HepG2 (cell line): ENCODE data around the gene MACROH2A1. TPM values are rescaled to one million over a fixed set of nuclear protein-coding genes. Genes with fewer than 3 reads are reported as not detected.

Experiments
- ATAC-seq: fragments of 200-7000 bp; cut with Tn5 transposase; 3 replicates; pipeline ENCODE4 v1.9.1; 2020; ENCODE audit warnings: mild to moderate bottlenecking, moderate library complexity
- BruUV-seq: library from RNA; stranded (reverse); fragments of 400-500 nt; replicated peaks from 2 replicates; lab custom pipeline; 2021; lab: Mats Ljungman, UMichigan
- CTCF ChIA-PET: fragments of 300-600 bp; formaldehyde crosslinking; extraction: SDS; loops from one replicate; lab custom pipeline; 2021; ENCODE audit warnings: low total read pairs, inconsistent platforms, low intra/inter-chr PET ratio; lab: Yijun Ruan, JAX
- POLR2A ChIA-PET: fragments of 350-600 bp; sonication (Branson Sonifier 250); formaldehyde crosslinking; loops from one replicate; lab custom pipeline; 2020; ENCODE audit warnings: antibody characterized with exemption, inconsistent platforms; lab: Yijun Ruan, JAX
- DNase-seq: peaks from one replicate; pipeline ENCODE4 v3.0.0-alpha.2; 2015; ENCODE audit warnings: low spot score
- FAIRE-seq: peaks from 3 replicates; lab custom pipeline; 2011; peaks lifted over from hg19 to GRCh38; lab: Jason Lieb, UNC
- H2AFZ ChIP-seq: one replicate; pipeline ENCODE4 v1.6.1; 2011; ENCODE audit warnings: low read length, inconsistent platforms
- H3K27ac ChIP-seq: fragments of 300-600 bp; 3 replicates; pipeline ENCODE4 v1.8.0; 2011; ENCODE audit warnings: mixed run types, mild to moderate bottlenecking, mixed read lengths, low read length, inconsistent platforms; ENCODE audit not compliant: insufficient read depth; ENCODE audit errors: extremely low read length
- H3K27me3 ChIP-seq, 2 experiments: fragments of 200-600 bp in 1 of 2; 2 replicates in 1 of 2; 3 replicates in 1 of 2; pipeline versions ENCODE4 v1.6.0 to v1.8.0; 2011; ENCODE audit warnings: low read length in 2 of 2, mild to moderate bottlenecking in 2 of 2, moderate library complexity in 2 of 2, inconsistent platforms in 1 of 2; ENCODE audit not compliant: insufficient read depth in 2 of 2, control insufficient read depth in 1 of 2
- H3K36me3 ChIP-seq, 2 experiments: fragments of 200-600 bp in 1 of 2; replicated peaks in 1 of 2; 2 replicates in 1 of 2; 3 replicates in 1 of 2; pipeline versions ENCODE4 v1.5.1 to v1.8.0; 2011; ENCODE audit warnings: low read length in 2 of 2, inconsistent platforms in 1 of 2; ENCODE audit not compliant: insufficient read depth in 2 of 2, control insufficient read depth in 1 of 2
- H3K4me1 ChIP-seq: 2 replicates; pipeline ENCODE4 v1.5.1; 2012; ENCODE audit warnings: low read length, inconsistent platforms; ENCODE audit not compliant: insufficient read depth
- H3K4me2 ChIP-seq: 2 replicates; pipeline ENCODE4 v1.6.0; 2011; ENCODE audit warnings: low read depth, low read length, inconsistent platforms
- H3K4me3 ChIP-seq, 3 experiments: fragments of 200-600 bp in 1 of 3; sonication (generic), shearing (Covaris generic) in 1 of 3; replicated peaks in 1 of 3; 2 replicates each; pipeline ENCODE4 v1.5.1; 2011 to 2016; ENCODE audit warnings: low read length in 3 of 3, inconsistent platforms in 2 of 3, low read depth in 2 of 3, mild to moderate bottlenecking in 2 of 3, control low read depth in 1 of 3, mixed read lengths in 1 of 3; ENCODE audit not compliant: insufficient read depth in 1 of 3
- H3K79me2 ChIP-seq: one replicate; pipeline ENCODE4 v1.6.1; 2011; ENCODE audit warnings: low read length, inconsistent platforms; ENCODE audit not compliant: insufficient read depth
- H3K9ac ChIP-seq: 2 replicates; pipeline ENCODE4 v1.6.0; 2011; ENCODE audit warnings: mild to moderate bottlenecking, low read depth, low read length, inconsistent platforms; ENCODE audit not compliant: insufficient read depth
- H3K9me3 ChIP-seq: 2 replicates; pipeline ENCODE4 v1.5.1; 2012; ENCODE audit warnings: mild to moderate bottlenecking, low read length
- H4K20me1 ChIP-seq: 2 replicates; pipeline ENCODE4 v1.6.0; 2011; ENCODE audit warnings: inconsistent platforms, mild to moderate bottlenecking, low read length, moderate library complexity; ENCODE audit not compliant: insufficient read depth
- GATAD1 ChIP-seq: IDR thresholded peaks from 2 replicates; pipeline ENCODE4 v1.6.1; 2016; ENCODE audit warnings: missing genetic modification reagents, missing compliant biosample characterization
- JUNB ChIP-seq: sonication (generic); formaldehyde crosslinking; IDR thresholded peaks from 2 replicates; pipeline ENCODE4 v1.8.0; 2022; ENCODE audit warnings: missing genetic modification reagents, mild to moderate bottlenecking, borderline replicate concordance
- KLF16 ChIP-seq, 2 experiments: sonication (generic) in 1 of 2; formaldehyde crosslinking in 1 of 2; IDR thresholded peaks; 2 replicates each; pipeline versions ENCODE4 v1.6.1 to v1.8.0; 2016 to 2023; ENCODE audit warnings: missing genetic modification reagents in 2 of 2, missing compliant biosample characterization in 1 of 2
- NKX3-1 ChIP-seq: sonication (generic); formaldehyde crosslinking; IDR thresholded peaks from 2 replicates; pipeline ENCODE4 v1.5.0; 2020; ENCODE audit warnings: missing genetic modification reagents
- RBM22 ChIP-seq: fragments of 200-400 bp; formaldehyde crosslinking; optimal IDR thresholded peaks from 2 replicates; pipeline ENCODE3; 2017; ENCODE audit warnings: mild to moderate bottlenecking, low read length, moderate library complexity
- RELA ChIP-seq: sonication (generic); formaldehyde crosslinking; IDR thresholded peaks from 2 replicates; pipeline ENCODE4 v1.4.0; 2020; ENCODE audit warnings: missing genetic modification reagents
- SIX4 ChIP-seq: sonication (generic); formaldehyde crosslinking; IDR thresholded peaks from 2 replicates; pipeline ENCODE4 v1.4.0; 2020; ENCODE audit warnings: missing genetic modification reagents
- SRSF4 ChIP-seq: fragments of 200-400 bp; formaldehyde crosslinking; IDR thresholded peaks from one replicate; pipeline ENCODE4 v1.6.1; 2018; ENCODE audit warnings: mild to moderate bottlenecking, low read depth, low read length, moderate library complexity; ENCODE audit not compliant: poor library complexity, severe bottlenecking
- STAG1 ChIP-seq: sonication (generic); formaldehyde crosslinking; IDR thresholded peaks from 2 replicates; pipeline ENCODE4 v1.4.0; 2020; ENCODE audit warnings: missing genetic modification reagents
- TCF7L2 ChIP-seq: IDR thresholded peaks from 2 replicates; pipeline ENCODE4 v1.6.1; 2011; ENCODE audit warnings: mild to moderate bottlenecking, low read depth, low read length, moderate library complexity
- WGBS: methylation state at CpG from one replicate; pipeline ENCODE4 v1.1.6; 2017; ENCODE audit warnings: low lambda C conversion rate; 5-methylcytosine and 5-hydroxymethylcytosine counted together
- in situ Hi-C: cut with HindIII; loops from 2 replicates; pipeline ENCODE4 v1.10.0; 2017; ENCODE audit warnings: low pct_unique_long_range_greater_than_20kb; ENCODE audit not compliant: extremely low pct_ligation_motif_present
- intact Hi-C: fragments of 100-400 bp; cut with micrococcal nuclease; formaldehyde crosslinking; loops from one replicate; pipeline ENCODE4 v1.10.0; 2022; ENCODE audit not compliant: unreplicated experiment
- polyA plus RNA-seq, 8 experiments: library from polyadenylated mRNA; depleted of rRNA in 3 of 8; stranded (reverse) in 7 of 8; unstranded in 1 of 8; fragments of >200 nt; fragmentation: Illumina TruSeq in 4 of 8; extraction: Trizol in 4 of 8; gene quantifications; 2 replicates each; pipeline versions ENCODE4 v1.2.1 to v1.2.3, GENCODE V29; 2011 to 2016; ENCODE audit warnings: low read depth in 4 of 8, missing spikeins in 1 of 8, mixed read lengths in 1 of 8; ENCODE audit not compliant: insufficient read depth in 1 of 8
- total RNA-seq, 5 experiments: library from RNA; depleted of rRNA; stranded (reverse); fragments of >200 nt; fragmentation: Illumina TruSeq; extraction: Trizol; gene quantifications; 2 replicates each; pipeline ENCODE4 v1.2.3, GENCODE V29; 2016; ENCODE audit warnings: low read depth in 1 of 5
- TF ChIP-seq, protein P1 (sequence below): sonication (generic); formaldehyde crosslinking; IDR thresholded peaks from 2 replicates; pipeline ENCODE4 v1.5.1; 2020; ENCODE audit warnings: missing genetic modification reagents, mild to moderate bottlenecking, borderline replicate concordance

Gene MACROH2A1
- total and polyA plus RNA-seq, 2 of the 13 experiments (the other 11 are each of a cell fraction or from before 2014, with no cell fraction given) = 69.1 to 158 TPM

DNA sequence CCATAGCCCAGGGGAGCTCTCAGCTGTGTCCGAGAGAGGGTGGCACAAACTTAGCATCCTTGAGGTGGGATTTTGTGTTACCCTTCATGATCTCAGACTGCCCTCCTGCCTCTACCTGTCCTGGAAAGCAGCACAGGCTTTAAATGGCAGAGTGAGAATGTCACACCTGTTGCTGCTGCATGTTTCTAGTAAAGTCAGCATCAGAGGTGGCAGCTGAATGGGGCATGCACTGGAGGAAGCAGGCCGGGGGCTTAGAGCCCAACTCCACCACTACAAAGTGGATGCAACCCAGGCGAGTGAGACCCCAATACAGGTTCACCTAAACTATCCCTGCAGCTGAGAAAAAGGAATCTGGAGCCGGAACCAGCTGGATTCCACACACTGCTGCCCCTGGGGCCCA, 51.6 kb downstream of the MACROH2A1 start:
- in situ Hi-C loops = no loop called here
- POLR2A ChIA-PET = no interaction called here
- peak; percentile 26 for TF ChIP-seq RBM22
- no peak for TF ChIP-seq SIX4 (CRISPR knock-in tag)

DNA sequence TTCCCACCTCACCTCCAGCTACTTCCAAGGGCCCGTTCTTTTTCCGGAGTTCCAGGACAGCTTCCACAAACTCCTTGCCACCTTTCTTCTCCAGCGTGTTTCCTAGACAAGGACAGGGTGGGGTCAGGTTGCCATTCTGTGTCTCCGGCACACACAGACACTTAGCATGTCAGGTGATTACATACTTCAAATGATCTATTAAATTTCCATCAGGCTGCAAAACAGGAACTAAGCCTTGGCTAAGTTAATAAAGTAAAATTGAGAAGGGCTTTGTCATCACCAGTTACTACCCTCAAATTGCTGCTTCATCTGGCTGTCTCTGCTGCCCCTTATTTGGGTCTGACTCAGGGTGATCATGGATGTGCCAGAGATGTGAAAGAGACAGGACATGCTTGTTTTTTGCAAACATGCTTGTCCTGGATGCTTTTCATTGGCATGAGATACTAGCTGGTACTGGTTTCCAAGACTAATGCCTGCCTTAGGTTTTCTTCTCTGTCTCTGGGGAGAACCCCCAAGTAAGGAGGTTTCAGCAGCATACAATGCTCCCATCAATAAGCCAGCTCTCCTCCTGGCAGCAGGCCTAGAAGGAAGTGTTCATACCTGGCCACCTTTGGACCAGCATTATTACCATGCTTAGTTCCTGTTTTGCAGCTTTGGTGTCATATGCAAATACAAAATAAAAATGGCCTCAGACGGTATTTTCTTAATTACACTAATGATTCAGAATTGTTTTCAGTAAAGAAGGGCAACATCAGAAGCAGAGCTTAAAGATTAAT, 52.9 kb downstream of the MACROH2A1 start:
- in situ Hi-C loops = no loop called here
- Histone ChIP-seq H3K9me3 (no peaks in the 10 kb centered on the region), H4K20me1 (no peaks in the 10 kb centered on the region), H3K4me2 (no peak overlapping the region), H3K36me3 (peaks cover 46 to 86% of the 10 kb centered on the region in 2 experiments), H3K4me1 (peaks cover 12% of the 10 kb centered on the region; the same call in 1 of the 2 replicates), H3K9ac (no peak overlapping the region), H3K27ac (no peak overlapping the region), H3K27me3 (no peaks in the 10 kb centered on the region), H2AFZ (no peak overlapping the region), H3K79me2 (no peaks in the 10 kb centered on the region), H3K4me3 (no peak overlapping the region)
- DNase-seq = no peak
- ChIA-PET POLR2A (no interaction called here), CTCF (no interaction called here)
- TF ChIP-seq, protein P1, sequence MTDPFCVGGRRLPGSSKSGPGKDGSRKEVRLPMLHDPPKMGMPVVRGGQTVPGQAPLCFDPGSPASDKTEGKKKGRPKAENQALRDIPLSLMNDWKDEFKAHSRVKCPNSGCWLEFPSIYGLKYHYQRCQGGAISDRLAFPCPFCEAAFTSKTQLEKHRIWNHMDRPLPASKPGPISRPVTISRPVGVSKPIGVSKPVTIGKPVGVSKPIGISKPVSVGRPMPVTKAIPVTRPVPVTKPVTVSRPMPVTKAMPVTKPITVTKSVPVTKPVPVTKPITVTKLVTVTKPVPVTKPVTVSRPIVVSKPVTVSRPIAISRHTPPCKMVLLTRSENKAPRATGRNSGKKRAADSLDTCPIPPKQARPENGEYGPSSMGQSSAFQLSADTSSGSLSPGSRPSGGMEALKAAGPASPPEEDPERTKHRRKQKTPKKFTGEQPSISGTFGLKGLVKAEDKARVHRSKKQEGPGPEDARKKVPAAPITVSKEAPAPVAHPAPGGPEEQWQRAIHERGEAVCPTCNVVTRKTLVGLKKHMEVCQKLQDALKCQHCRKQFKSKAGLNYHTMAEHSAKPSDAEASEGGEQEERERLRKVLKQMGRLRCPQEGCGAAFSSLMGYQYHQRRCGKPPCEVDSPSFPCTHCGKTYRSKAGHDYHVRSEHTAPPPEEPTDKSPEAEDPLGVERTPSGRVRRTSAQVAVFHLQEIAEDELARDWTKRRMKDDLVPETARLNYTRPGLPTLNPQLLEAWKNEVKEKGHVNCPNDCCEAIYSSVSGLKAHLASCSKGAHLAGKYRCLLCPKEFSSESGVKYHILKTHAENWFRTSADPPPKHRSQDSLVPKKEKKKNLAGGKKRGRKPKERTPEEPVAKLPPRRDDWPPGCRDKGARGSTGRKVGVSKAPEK (CRISPR knock-in tag) = no peak
- TF ChIP-seq STAG1 (CRISPR knock-in tag) (no peak), RELA (no peak), NKX3-1 (no peak), TCF7L2 (no peak), GATAD1 (CRISPR knock-in tag) (no peak), SIX4 (CRISPR knock-in tag) (no peak), KLF16 (CRISPR knock-in tag; IDR thresholded peaks at IDR 0.05) (no peak), SRSF4 (no peak), JUNB (CRISPR knock-in tag) (no peak)
- BruUV-seq = no TSS peak
- no peak for FAIRE-seq
- intact Hi-C loops = no loop called here
- no peak for ATAC-seq
- whole genome bisulfite sequencing = over 99% methylated on average over 5 of the region's 5 CpGs

More for the DNA sequence above, 51.6 kb downstream of the MACROH2A1 start:
- CTCF ChIA-PET = no interaction called here
- peaks cover 41 to 82% of the 10 kb centered on the region in 2 experiments; a peak in 4 of 5 replicates for H3K36me3 ChIP-seq
- intact Hi-C loops = no loop called here
- BruUV-seq = no TSS peak
- no peaks in the 10 kb centered on the region for H4K20me1 ChIP-seq
- H3K4me3 ChIP-seq = no peak overlapping the region
- H3K9ac ChIP-seq = no peak overlapping the region
- ATAC-seq (no peak), DNase-seq (no peak), FAIRE-seq (no peak)
- H2AFZ ChIP-seq = no peak overlapping the region
- H3K27ac ChIP-seq = no peak overlapping the region
- no peaks in the 10 kb centered on the region for H3K79me2 ChIP-seq
- H3K27me3 ChIP-seq = no peaks in the 10 kb centered on the region
- H3K9me3 ChIP-seq = no peaks in the 10 kb centered on the region
- whole genome bisulfite sequencing = 94% methylated on average over 4 of the region's 4 CpGs
- no peak overlapping the region for H3K4me2 ChIP-seq
- H3K4me1 ChIP-seq = no peaks in the 10 kb centered on the region
